ENCODE data around the gene SMIM20. TPM values are rescaled to one million over a fixed set of nuclear protein-coding genes. Genes with fewer than 3 reads are reported as not detected.
A peak's percentile ranks its signal among the peaks of the same experiment; 100 is the strongest.

The SMIM20 gene
- total RNA-seq, 1 donor from 2014 or later: 19.2 TPM

DNA sequence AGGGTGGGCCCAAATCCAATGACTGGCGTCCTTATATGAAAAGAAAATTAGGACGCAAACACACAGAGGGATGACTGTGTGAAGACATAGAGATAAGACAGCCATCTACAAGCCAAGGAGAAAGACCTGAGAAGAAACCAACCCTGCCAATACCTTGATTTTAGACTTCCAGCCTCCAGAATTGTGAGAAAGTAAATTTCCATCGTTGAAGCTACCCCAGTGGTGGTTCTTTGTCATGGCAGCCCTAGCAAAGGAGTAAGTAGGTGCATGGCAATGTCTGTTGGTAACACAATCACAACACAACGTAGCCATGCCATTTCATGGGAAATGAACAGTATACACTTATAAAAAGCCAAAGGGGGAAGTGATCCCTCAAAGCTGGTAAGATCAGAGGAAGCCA lies 25.3 kb downstream of the SMIM20 start:
- H3K36me3 Mint-ChIP-seq (ENCODE audit: low read depth): peaks cover 8% of the 10 kb centered on the region
- no peak for DNase-seq (ENCODE audit: low spot score)
- H3K4me3 Mint-ChIP-seq: no peak overlapping the region
- H3K27me3 Mint-ChIP-seq (ENCODE audit: insufficient read depth): peaks cover 5% of the 10 kb centered on the region
- peaks cover 37% of the 10 kb centered on the region for H3K4me1 Mint-ChIP-seq (ENCODE audit: low read depth)
- intact Hi-C loops (cut with micrococcal nuclease): loop anchor here (1.0 to 5.0 kb wide), 11 partner anchors 9 to 1063 kb away; partner anchors contain the start of gene SEL1L3
- peaks cover 13% of the 10 kb centered on the region for H3K9me3 Mint-ChIP-seq
- H3K27ac Mint-ChIP-seq: peak overlapping the region; percentile 91

DNA sequence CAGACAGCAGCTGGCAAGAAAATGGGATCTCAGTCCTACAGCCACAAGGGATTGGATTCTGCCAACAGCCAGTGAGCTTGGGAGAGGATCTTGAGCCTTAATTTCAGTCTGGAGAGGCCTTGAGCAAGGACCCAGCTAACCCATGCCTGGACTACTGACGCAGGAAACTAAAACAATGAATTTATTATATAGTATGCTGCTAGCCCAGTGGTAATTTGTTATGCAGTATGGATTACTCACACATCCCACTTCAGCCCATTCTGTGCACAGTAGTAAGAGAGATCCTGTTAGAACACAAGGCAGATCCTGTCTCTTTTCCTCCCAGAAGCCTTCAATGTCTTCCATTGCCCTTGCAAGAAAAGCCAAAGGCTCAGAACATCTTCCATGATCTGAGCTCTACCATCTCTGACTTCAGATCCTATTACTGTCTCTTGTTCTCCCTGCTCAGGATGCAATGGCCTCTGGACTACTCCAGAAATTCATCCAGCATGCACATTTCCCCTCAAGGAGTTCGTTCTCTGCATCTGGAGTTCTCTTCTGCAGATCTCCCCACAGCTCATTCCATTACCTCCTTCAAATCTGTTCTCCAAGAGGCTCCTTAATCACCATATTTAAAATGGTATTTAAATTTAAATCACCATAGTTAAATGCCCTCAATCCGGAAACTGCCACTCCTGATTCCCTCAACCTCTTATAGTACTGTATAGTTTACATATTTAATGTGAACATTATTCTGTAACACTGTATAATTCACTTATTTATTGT lies 27.6 kb downstream of the SMIM20 start:
- peaks cover 8% of the 10 kb centered on the region for H3K27me3 Mint-ChIP-seq (ENCODE audit: insufficient read depth)
- DNase-seq (ENCODE audit: low spot score): no peak
- intact Hi-C loops (cut with micrococcal nuclease): no loop called here
- H3K36me3 Mint-ChIP-seq (ENCODE audit: low read depth): peaks cover 5% of the 10 kb centered on the region
- peaks cover 31% of the 10 kb centered on the region for H3K4me1 Mint-ChIP-seq (ENCODE audit: low read depth)
- no peak overlapping the region for H3K4me3 Mint-ChIP-seq
- no peak overlapping the region for H3K27ac Mint-ChIP-seq
- H3K9me3 Mint-ChIP-seq: peaks cover 13% of the 10 kb centered on the region

DNA sequence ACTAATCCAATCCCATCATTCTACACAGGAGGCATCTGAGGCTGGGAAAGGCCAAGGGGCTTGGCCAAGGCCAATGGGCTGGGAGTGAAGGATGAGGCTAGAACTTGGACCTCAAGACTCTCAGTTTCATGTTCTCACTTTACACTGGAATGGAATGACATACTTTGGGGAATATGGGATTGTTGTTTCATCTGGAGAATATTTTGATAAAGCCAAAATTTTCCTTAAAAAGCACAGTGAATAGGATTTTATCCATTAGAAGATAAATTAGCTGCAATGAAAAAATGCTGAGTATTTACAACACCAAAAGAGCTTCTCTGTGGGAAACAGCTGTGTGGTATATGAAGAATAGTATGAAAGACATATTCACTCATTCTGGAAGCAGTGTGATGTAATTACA lies 29.3 kb downstream of the SMIM20 start:
- H3K4me1 Mint-ChIP-seq (ENCODE audit: low read depth): peaks cover 17% of the 10 kb centered on the region
- H3K27me3 Mint-ChIP-seq (ENCODE audit: insufficient read depth): peaks cover 16% of the 10 kb centered on the region

DNA sequence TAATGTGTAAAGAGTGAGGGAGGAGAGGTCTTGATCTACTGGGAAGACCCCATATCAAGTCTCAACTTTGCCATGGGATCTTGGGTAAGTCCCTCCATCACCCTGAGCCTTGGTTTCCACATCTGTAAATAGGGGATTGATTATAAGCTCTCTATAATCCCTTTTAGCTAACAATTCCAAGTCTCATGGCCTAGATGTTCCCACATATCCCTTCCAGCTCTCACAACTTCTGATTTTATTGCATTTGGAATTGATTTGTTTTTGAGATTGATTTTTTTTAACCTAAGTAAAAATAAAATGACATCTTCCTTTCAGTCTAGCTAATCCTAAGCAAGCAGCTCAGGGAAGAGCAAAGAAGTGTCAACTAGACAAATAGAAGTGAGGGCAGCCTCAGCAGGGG lies 29.8 kb downstream of the SMIM20 start:
- Mint-ChIP-seq H3K9me3 (peaks cover 12% of the 10 kb centered on the region), H3K27ac (no peak overlapping the region), H3K4me3 (no peak overlapping the region), H3K27me3 (ENCODE audit: insufficient read depth) (peaks cover 18% of the 10 kb centered on the region), H3K4me1 (ENCODE audit: low read depth) (peaks cover 12% of the 10 kb centered on the region), H3K36me3 (ENCODE audit: low read depth) (peaks cover 5% of the 10 kb centered on the region)
- DNase-seq (ENCODE audit: low spot score): no peak
- intact Hi-C loops (cut with micrococcal nuclease): no loop called here

More for the DNA sequence above, 29.3 kb downstream of the SMIM20 start:
- Mint-ChIP-seq H3K9me3 (peaks cover 13% of the 10 kb centered on the region), H3K27ac (no peak overlapping the region), H3K36me3 (ENCODE audit: low read depth) (peaks cover 5% of the 10 kb centered on the region), H3K4me3 (no peak overlapping the region)
- DNase-seq (ENCODE audit: low spot score): no peak
- intact Hi-C loops (cut with micrococcal nuclease): no loop called here

DNA sequence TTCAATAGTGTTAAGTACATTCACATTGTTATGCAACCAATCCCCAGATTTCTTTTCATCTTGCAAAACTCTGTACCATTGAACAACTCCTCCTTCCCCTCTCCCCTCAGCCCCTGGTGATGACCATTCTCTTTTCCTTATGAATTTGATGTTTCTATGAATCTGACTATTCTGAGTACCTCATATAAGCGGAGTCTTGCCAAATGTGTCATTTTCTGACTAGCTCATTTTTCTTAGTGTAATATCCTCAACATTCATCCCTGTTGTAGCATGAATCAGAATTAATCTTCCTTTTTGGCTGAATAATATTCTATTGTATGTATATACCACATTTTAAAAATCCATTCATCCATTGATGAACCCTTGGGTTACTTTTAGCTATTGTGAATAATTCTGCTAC lies 34.0 kb downstream of the SMIM20 start:
- no peak for DNase-seq (ENCODE audit: low spot score)

DNA sequence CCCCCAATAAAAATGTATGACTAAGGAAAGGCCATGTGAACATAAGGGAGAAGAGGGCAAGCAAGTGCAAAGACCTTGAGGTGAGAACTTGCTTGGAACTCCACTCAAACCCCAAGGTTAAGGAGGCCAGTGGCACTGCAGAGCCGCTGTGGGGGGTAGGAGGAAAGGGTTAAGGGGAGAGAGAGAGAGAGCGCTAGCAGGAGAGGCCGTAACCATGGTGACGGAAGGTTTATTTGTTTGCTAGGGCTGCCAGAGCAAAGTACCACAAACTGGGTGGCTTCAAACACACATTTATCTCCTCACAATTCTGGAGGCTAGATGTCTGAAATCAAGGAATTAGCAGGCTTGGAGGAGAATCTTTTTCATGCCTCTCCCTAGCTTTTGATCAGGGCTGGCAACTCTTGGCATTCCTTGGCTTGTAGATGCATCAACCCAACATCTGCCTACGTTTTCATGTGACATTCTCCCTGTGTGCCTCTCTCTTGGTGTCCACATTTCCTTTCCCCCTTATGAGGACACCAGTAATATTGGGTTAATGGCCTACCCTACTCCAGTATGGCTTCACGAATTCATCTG lies 35.2 kb downstream of the SMIM20 start:
- peaks cover 21% of the 10 kb centered on the region for H3K27me3 Mint-ChIP-seq (ENCODE audit: insufficient read depth)

More for the DNA sequence above, 34.0 kb downstream of the SMIM20 start:
- Mint-ChIP-seq H3K4me3 (no peak overlapping the region), H3K36me3 (ENCODE audit: low read depth) (no peaks in the 10 kb centered on the region), H3K4me1 (ENCODE audit: low read depth) (peaks cover 10% of the 10 kb centered on the region), H3K27me3 (ENCODE audit: insufficient read depth) (peaks cover 24% of the 10 kb centered on the region), H3K27ac (no peak overlapping the region), H3K9me3 (no peaks in the 10 kb centered on the region)
- intact Hi-C loops (cut with micrococcal nuclease): loop anchor here (1.0 kb wide), 1 partner anchor 9 kb away; no protein-coding TSS in a partner anchor

DNA sequence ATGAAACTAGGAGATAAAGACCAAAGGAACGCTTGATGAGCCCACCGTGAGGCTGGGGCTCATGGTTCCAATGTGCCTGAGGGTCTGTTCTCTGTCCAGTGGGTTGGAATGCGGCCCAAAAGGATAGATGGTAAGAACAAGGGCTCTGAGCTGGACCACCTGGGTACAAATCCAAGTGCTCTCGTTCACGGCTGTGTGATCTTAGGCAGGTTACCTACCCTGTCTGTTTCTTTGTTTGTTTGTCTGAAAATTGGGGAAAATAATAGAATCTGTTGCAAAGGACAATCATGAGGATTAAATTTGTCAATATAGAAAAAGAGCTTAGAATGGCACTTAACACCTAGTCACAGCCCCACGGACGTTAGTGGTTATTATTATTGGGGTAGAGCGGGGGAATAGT lies 36.0 kb downstream of the SMIM20 start:
- H3K4me1 Mint-ChIP-seq (ENCODE audit: low read depth): peaks cover 10% of the 10 kb centered on the region
- intact Hi-C loops (cut with micrococcal nuclease): no loop called here
- no peak overlapping the region for H3K4me3 Mint-ChIP-seq
- no peaks in the 10 kb centered on the region for H3K36me3 Mint-ChIP-seq (ENCODE audit: low read depth)
- H3K27me3 Mint-ChIP-seq (ENCODE audit: insufficient read depth): peaks cover 21% of the 10 kb centered on the region
- no peak for DNase-seq (ENCODE audit: low spot score)
- no peak overlapping the region for H3K27ac Mint-ChIP-seq
- H3K9me3 Mint-ChIP-seq: no peaks in the 10 kb centered on the region

More for the DNA sequence above, 35.2 kb downstream of the SMIM20 start:
- Mint-ChIP-seq H3K27ac (no peak overlapping the region), H3K9me3 (no peaks in the 10 kb centered on the region), H3K36me3 (ENCODE audit: low read depth) (no peaks in the 10 kb centered on the region), H3K4me3 (no peak overlapping the region), H3K4me1 (ENCODE audit: low read depth) (peaks cover 10% of the 10 kb centered on the region)
- intact Hi-C loops (cut with micrococcal nuclease): no loop called here
- DNase-seq (ENCODE audit: low spot score): no peak

DNA sequence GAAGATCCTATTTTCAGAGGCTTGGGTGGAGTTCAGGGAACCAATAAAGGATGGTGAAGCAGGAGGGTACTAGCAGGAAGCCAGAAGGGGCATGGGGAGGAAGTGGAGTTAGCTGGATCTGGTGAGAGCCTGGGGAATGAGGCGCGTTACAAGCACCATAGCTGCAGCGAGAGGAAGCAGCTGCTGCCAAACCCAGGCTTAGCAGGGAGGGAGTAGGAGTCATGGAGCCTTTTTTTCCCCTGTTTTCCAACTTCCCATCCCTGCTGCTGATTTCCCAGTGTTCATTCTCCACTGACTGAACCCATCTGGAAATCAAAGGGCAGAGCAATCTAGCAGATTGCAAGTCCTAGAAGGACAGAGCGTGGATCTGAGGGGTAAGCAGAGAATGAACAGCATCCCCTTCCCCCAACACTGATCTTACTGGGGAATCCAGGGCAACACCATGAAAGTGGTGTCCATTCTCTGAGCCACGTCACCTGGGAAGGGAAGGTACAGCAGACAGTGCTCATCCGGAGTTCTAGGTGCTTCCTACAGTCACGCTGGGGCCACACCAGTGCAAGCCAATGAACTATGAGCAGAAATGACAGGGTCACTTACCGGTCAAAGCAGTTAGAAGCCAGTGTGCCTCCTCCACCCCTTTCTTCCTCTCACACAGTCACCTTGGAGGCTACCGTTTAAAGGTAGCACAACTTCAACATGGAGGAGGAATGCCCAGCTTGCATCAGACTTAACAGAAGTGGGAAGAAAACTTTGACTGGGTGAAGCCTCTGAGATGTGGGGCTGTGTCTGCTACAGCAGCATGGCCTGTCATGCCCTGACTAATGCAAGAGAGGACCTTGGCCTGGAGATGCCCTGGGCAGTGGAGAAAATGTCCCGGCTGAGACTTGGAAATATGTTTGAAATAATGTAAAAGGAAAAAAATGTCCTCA lies 36.7 kb downstream of the SMIM20 start:
- intact Hi-C loops (cut with micrococcal nuclease): no loop called here
- Mint-ChIP-seq H3K27me3 (ENCODE audit: insufficient read depth) (peaks cover 21% of the 10 kb centered on the region), H3K4me1 (ENCODE audit: low read depth) (peaks cover 10% of the 10 kb centered on the region), H3K27ac (no peak overlapping the region), H3K36me3 (ENCODE audit: low read depth) (no peaks in the 10 kb centered on the region), H3K4me3 (no peak overlapping the region), H3K9me3 (no peaks in the 10 kb centered on the region)
- DNase-seq (ENCODE audit: low spot score): no peak

DNA sequence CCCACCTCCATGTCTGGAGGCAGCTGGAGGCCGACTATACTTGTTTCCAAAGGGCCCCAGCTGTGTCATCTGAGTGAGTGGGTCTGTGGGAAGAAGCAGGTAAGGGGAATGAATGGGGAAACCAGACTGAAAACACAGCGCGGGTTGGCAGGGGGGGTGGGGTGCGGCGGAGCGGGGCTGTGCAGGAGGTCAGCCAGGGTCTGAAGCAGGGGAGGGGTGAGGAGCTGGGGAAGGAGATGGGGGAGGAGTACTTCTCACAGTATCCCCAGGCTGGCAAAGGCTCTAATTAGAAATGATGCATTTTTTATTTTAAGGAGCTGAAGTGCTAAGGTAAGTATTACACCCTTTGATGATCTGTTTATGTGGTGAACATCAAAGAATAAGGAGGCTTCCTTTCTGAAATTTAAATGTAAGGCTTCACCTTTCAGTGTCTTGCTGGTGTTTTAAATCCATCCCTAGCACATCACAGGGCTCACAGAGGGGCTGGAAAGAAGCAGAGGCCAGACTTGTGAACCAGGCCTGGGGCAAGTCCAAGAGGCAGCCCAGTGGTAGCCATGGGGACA lies 37.5 kb downstream of the SMIM20 start:
- Mint-ChIP-seq H3K27me3 (ENCODE audit: insufficient read depth) (peaks cover 22% of the 10 kb centered on the region), H3K4me3 (no peak overlapping the region), H3K9me3 (no peaks in the 10 kb centered on the region), H3K4me1 (ENCODE audit: low read depth) (peaks cover 10% of the 10 kb centered on the region), H3K27ac (no peak overlapping the region), H3K36me3 (ENCODE audit: low read depth) (no peaks in the 10 kb centered on the region)
- intact Hi-C loops (cut with micrococcal nuclease): no loop called here
- no peak for DNase-seq (ENCODE audit: low spot score)

DNA sequence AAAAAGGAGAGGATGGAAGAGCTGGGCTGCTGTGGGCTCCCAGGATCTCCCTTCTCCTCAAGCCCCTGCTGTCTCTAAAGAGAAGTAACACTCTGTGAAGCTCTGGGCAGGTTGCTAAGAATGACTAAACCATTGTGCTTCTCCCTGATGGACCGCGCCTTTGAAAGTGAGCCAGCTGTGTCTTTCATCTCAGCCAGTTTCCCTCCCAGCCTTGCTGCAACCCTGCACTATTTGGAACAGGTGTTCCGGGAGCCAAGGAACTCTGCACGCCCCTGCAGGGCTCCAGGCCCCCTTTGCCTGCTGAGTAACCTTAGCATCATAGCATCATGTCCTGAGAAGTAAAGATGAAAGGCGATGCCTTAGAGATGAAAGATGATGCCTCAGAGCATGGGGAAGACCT lies 39.7 kb downstream of the SMIM20 start:
- Mint-ChIP-seq H3K9me3 (no peaks in the 10 kb centered on the region), H3K36me3 (ENCODE audit: low read depth) (no peaks in the 10 kb centered on the region), H3K4me3 (no peak overlapping the region), H3K27me3 (ENCODE audit: insufficient read depth) (peaks cover 14% of the 10 kb centered on the region), H3K4me1 (ENCODE audit: low read depth) (peaks cover 10% of the 10 kb centered on the region), H3K27ac (no peak overlapping the region)
- no peak for DNase-seq (ENCODE audit: low spot score)
- intact Hi-C loops (cut with micrococcal nuclease): no loop called here

DNA sequence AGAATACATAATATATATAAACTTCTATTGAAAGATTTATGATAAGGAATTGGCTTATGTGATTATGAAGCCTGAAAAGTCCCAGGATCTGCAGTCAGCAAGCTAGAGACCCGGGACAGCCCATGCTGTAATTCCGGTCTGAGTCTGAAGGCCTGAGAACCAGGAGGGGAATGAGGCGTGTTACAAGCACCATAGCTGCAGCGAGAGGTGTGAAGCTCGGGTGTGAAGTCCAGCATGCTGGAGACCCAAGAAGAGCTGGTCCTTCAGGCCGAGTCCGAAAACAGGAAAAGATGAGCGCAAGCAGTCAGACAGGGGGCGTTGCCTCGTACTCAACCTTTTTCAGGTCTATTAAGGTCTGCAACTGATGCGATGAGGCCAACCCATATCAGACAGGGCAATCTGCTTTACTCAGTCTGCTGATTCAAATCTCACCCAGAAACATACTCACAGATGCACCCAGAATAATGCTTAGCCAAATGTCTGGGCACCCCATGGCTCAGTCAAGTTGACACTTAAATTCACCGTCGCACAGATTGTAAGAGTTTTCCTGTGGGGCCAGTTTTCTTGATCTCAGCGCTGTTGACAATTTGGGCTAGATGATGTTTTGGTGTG lies 40.4 kb downstream of the SMIM20 start:
- DNase-seq (ENCODE audit: low spot score): no peak
- H3K4me1 Mint-ChIP-seq (ENCODE audit: low read depth): peaks cover 10% of the 10 kb centered on the region
- H3K36me3 Mint-ChIP-seq (ENCODE audit: low read depth): no peaks in the 10 kb centered on the region
- H3K27me3 Mint-ChIP-seq (ENCODE audit: insufficient read depth): peaks cover 9% of the 10 kb centered on the region
- H3K4me3 Mint-ChIP-seq: no peak overlapping the region
- H3K27ac Mint-ChIP-seq: no peak overlapping the region
- H3K9me3 Mint-ChIP-seq: no peaks in the 10 kb centered on the region
- intact Hi-C loops (cut with micrococcal nuclease): no loop called here

DNA sequence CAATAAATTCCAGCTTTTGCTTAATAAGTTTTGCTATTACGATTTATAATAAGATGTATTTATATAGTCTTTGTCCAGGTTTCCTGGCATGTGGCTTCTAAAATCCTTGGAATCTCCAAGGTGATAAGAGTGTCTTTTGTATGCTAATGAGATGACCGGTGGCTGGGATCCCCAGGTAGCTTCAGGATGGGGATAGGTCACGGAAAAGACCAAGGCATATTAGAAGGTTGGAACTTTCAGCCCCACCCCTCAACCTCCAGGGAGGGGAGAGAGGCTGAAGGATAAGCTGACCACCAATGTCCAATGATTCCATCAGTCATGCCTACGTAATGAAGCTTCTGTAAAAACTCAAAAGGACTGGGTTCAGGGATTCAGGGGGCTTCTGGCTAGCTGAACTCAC lies 41.7 kb downstream of the SMIM20 start:
- H3K27me3 Mint-ChIP-seq (ENCODE audit: insufficient read depth): peaks cover 5% of the 10 kb centered on the region
- no peaks in the 10 kb centered on the region for H3K36me3 Mint-ChIP-seq (ENCODE audit: low read depth)
- no peak overlapping the region for H3K27ac Mint-ChIP-seq
- H3K4me3 Mint-ChIP-seq: no peak overlapping the region
- DNase-seq (ENCODE audit: low spot score): no peak
- peaks cover 10% of the 10 kb centered on the region for H3K4me1 Mint-ChIP-seq (ENCODE audit: low read depth)
- H3K9me3 Mint-ChIP-seq: no peaks in the 10 kb centered on the region
- intact Hi-C loops (cut with micrococcal nuclease): no loop called here
